Prostate gland (tissue), 2 donors: ENCODE results near the gene FAM89A.

Source experiments
- POLR2A ChIP-seq: fragments of 450-650 bp; IDR thresholded peaks from one replicate; pipeline ENCODE4 v1.6.1; 2016; ENCODE audit warnings: antibody characterized with exemption, mild to moderate bottlenecking
- TF ChIP-seq, protein P1 (sequence below), 4 experiments: fragments of 200-600 bp in 2 of 4; fragments of 450-650 bp in 2 of 4; sonication (generic) in 2 of 4; IDR thresholded peaks; 1 replicate in 3 of 4; 2 replicates in 1 of 4; pipeline ENCODE4 v1.5.1; 2016 to 2019; ENCODE audit warnings: antibody characterized with exemption in 4 of 4, mild to moderate bottlenecking in 2 of 4, moderate library complexity in 2 of 4

DNA sequence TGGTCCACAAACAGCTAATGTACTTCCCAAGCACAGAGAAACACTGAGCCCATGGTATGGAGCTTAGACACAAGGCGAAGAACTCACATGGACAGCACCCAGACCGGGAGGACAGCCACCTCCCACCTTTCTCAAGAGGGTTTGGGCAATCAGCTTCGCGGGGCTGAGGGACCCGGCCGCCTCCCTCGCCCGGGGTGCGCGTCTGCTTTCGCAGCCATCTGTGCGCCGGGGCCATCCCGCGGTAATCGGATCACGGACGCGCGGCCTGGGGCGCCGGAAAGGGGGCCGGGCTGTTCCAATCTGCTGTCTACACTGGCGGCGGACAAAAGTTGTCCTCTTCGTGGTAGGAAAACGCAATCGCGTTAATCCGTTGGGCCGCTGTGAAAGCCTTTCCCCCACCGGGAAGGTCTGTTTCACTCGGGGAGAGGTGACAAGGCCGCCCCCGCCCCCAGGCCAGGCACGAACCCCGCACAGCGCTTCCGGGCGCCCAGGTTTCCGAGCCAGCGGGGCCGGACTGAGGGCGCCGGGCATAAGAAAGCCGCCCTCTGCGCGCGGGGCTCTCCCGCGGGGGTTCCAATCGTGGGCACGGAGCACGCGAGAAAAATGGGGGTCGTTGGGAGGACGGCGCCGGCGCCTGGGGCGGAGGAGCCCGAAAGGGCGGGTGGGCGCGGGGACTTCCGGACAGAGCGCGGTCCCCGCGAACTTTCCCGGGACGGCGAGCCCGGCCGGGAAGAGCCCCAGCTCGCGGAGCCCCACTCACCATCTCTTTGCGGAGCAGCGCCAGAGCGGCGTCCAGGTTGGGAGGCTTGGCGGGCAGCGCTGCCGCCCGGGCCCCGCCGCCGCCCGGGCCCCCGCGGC is 664 bp downstream of the FAM89A start:
- TF ChIP-seq, protein P1, sequence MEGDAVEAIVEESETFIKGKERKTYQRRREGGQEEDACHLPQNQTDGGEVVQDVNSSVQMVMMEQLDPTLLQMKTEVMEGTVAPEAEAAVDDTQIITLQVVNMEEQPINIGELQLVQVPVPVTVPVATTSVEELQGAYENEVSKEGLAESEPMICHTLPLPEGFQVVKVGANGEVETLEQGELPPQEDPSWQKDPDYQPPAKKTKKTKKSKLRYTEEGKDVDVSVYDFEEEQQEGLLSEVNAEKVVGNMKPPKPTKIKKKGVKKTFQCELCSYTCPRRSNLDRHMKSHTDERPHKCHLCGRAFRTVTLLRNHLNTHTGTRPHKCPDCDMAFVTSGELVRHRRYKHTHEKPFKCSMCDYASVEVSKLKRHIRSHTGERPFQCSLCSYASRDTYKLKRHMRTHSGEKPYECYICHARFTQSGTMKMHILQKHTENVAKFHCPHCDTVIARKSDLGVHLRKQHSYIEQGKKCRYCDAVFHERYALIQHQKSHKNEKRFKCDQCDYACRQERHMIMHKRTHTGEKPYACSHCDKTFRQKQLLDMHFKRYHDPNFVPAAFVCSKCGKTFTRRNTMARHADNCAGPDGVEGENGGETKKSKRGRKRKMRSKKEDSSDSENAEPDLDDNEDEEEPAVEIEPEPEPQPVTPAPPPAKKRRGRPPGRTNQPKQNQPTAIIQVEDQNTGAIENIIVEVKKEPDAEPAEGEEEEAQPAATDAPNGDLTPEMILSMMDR (IDR thresholded peaks at IDR 0.05) = no peak
- TF ChIP-seq POLR2A = no peak
